IPS DF 6.9 (cell line): ENCODE measurements around the gene MR1.

Experiments
- DNase-seq: peaks from one replicate; pipeline ENCODE4 v3.0.0-alpha.2; 2013; ENCODE audit warnings: low read depth, low spot score
- H3K27ac ChIP-seq: one replicate; pipeline ENCODE4 v1.5.1; 2013; ENCODE audit warnings: low read length, control low read depth
- H3K27me3 ChIP-seq: 2 replicates; pipeline ENCODE4 v1.6.1; 2013; ENCODE audit warnings: mild to moderate bottlenecking, low read length; ENCODE audit not compliant: control insufficient read depth, insufficient read depth
- H3K36me3 ChIP-seq: 2 replicates; pipeline ENCODE4 v1.6.1; 2013; ENCODE audit warnings: low read length; ENCODE audit not compliant: control insufficient read depth, insufficient read depth
- H3K4me1 ChIP-seq: 2 replicates; pipeline ENCODE4 v1.6.1; 2013; ENCODE audit warnings: low read length; ENCODE audit not compliant: control insufficient read depth, insufficient read depth
- H3K4me3 ChIP-seq: 2 replicates; pipeline ENCODE4 v1.5.1; 2013; ENCODE audit warnings: mild to moderate bottlenecking, low read length
- H3K9me3 ChIP-seq: 2 replicates; pipeline ENCODE4 v1.6.1; 2013; ENCODE audit warnings: low read length, inconsistent platforms; ENCODE audit not compliant: control insufficient read depth, insufficient read depth
- WGBS: extraction: QIAGEN DNeasy Blood & Tissue Kit; methylation state at CpG from one replicate; pipeline ENCODE4 v1.1.7; 2013; ENCODE audit warnings: mixed read lengths, missing lambda C conversion rate; ENCODE audit not compliant: insufficient read length, insufficient coverage; 5-methylcytosine and 5-hydroxymethylcytosine counted together

Gene MR1

GRCh38 chr1:181033799-181034451 is at the start of gene MR1:
TSS of gene MR1 (plus strand) at chr1:181033983. CDS start at chr1:181034008, 25 bp downstream.
- Histone ChIP-seq H3K4me1 (no peaks in the 10 kb centered on the region), H3K9me3 (no peaks in the 10 kb centered on the region), H3K27ac (no peak within 1 kb of the TSS), H3K27me3 (no peaks in the 10 kb centered on the region), H3K4me3 (no peak within 1 kb of the TSS), H3K36me3 (no peaks in the 10 kb centered on the region)
- WGBS: no CpG with 5 or more reads among the region's 9 CpGs
- DNase-seq: no peak

- H3K4me3 ChIP-seq: no peak overlapping the region
- no peak for DNase-seq
- H3K27me3 ChIP-seq: no peaks in the 10 kb centered on the region
- H3K27ac ChIP-seq: no peak overlapping the region
- WGBS: no CpG with 5 or more reads among the region's 8 CpGs
- no peaks in the 10 kb centered on the region for H3K4me1 ChIP-seq
- no peaks in the 10 kb centered on the region for H3K9me3 ChIP-seq
- H3K36me3 ChIP-seq: peaks cover 16% of the 10 kb centered on the region; the same call in 1 of the 2 replicates
Measured at GRCh38 chr1:180988253-180988752, 45.5 kb upstream of the MR1 start.

GRCh38 chr1:180994262-180994661 is 39.5 kb upstream of the MR1 start:
- Histone ChIP-seq H3K9me3 (no peaks in the 10 kb centered on the region), H3K36me3 (no peaks in the 10 kb centered on the region; the same call in 1 of the 2 replicates), H3K27ac (no peak overlapping the region), H3K27me3 (no peaks in the 10 kb centered on the region), H3K4me3 (no peak overlapping the region), H3K4me1 (no peaks in the 10 kb centered on the region)
- no CpG with 5 or more reads among the region's 3 CpGs for WGBS
- no peak for DNase-seq

GRCh38 chr1:180997843-180998504 is 35.8 kb upstream of the MR1 start:
- Histone ChIP-seq H3K27me3 (no peaks in the 10 kb centered on the region), H3K4me1 (no peaks in the 10 kb centered on the region), H3K36me3 (no peaks in the 10 kb centered on the region), H3K27ac (no peak overlapping the region), H3K4me3 (no peak overlapping the region), H3K9me3 (no peaks in the 10 kb centered on the region)
- DNase-seq: no peak
- no CpG with 5 or more reads among the region's 4 CpGs for WGBS

- no peaks in the 10 kb centered on the region for H3K4me1 ChIP-seq
- H3K9me3 ChIP-seq: no peaks in the 10 kb centered on the region
- no peak for DNase-seq
- peaks cover 6% of the 10 kb centered on the region; the same call in 1 of the 2 replicates for H3K36me3 ChIP-seq
- no CpG with 5 or more reads among the region's 7 CpGs for WGBS
- no peaks in the 10 kb centered on the region for H3K27me3 ChIP-seq
- H3K4me3 ChIP-seq: no peak overlapping the region
- H3K27ac ChIP-seq: no peak overlapping the region
Measured at GRCh38 chr1:181001091-181001780, 32.5 kb upstream of the MR1 start.

- WGBS: no CpG with 5 or more reads among the region's 3 CpGs
- H3K9me3 ChIP-seq: no peaks in the 10 kb centered on the region
- H3K4me3 ChIP-seq: no peak overlapping the region
- DNase-seq: no peak
- no peaks in the 10 kb centered on the region for H3K27me3 ChIP-seq
- peaks cover 6% of the 10 kb centered on the region; the same call in 1 of the 2 replicates for H3K36me3 ChIP-seq
- H3K27ac ChIP-seq: no peak overlapping the region
- H3K4me1 ChIP-seq: no peaks in the 10 kb centered on the region
Measured at GRCh38 chr1:181002582-181003172, 31.1 kb upstream of the MR1 start.

- H3K4me1 ChIP-seq: peaks cover 2% of the 10 kb centered on the region; the same call in 1 of the 2 replicates
- no peak overlapping the region for H3K4me3 ChIP-seq
- H3K27me3 ChIP-seq: no peaks in the 10 kb centered on the region
- no peaks in the 10 kb centered on the region for H3K36me3 ChIP-seq
- DNase-seq: no peak
- no peaks in the 10 kb centered on the region for H3K9me3 ChIP-seq
- no peak overlapping the region for H3K27ac ChIP-seq
Measured at GRCh38 chr1:181010789-181011188, 23.0 kb upstream of the MR1 start.

- Histone ChIP-seq H3K36me3 (no peaks in the 10 kb centered on the region), H3K4me3 (no peak overlapping the region), H3K27ac (no peak overlapping the region), H3K27me3 (no peaks in the 10 kb centered on the region), H3K9me3 (no peaks in the 10 kb centered on the region), H3K4me1 (peaks cover 2% of the 10 kb centered on the region; the same call in 1 of the 2 replicates)
- no CpG with 5 or more reads among the region's 3 CpGs for WGBS
- DNase-seq: no peak
Measured at GRCh38 chr1:181011301-181012202, 22.2 kb upstream of the MR1 start.

GRCh38 chr1:181012203-181012745 is 21.5 kb upstream of the MR1 start:
- no CpG with 5 or more reads among the region's 4 CpGs for WGBS
- Histone ChIP-seq H3K4me1 (peaks cover 2% of the 10 kb centered on the region; the same call in 1 of the 2 replicates), H3K4me3 (no peak overlapping the region), H3K27ac (no peak overlapping the region), H3K9me3 (no peaks in the 10 kb centered on the region), H3K36me3 (no peaks in the 10 kb centered on the region), H3K27me3 (no peaks in the 10 kb centered on the region)
- no peak for DNase-seq
